UCSD-AML1 (cell line): Measurements from ENCODE around the gene EHD3.

Experiments
- DNase-seq: peaks from one replicate; lab custom pipeline; 2025; ENCODE audit not compliant: unreplicated experiment; lab: John Stamatoyannopoulos, UW

Gene EHD3

GRCh38 chr2:31235504-31235902 is 1.6 kb downstream of the EHD3 start:
- DNase-seq = no peak

- no peak for DNase-seq
These were observed 2.7 kb downstream of the EHD3 start for GRCh38 chr2:31236433-31237205.

DNA sequence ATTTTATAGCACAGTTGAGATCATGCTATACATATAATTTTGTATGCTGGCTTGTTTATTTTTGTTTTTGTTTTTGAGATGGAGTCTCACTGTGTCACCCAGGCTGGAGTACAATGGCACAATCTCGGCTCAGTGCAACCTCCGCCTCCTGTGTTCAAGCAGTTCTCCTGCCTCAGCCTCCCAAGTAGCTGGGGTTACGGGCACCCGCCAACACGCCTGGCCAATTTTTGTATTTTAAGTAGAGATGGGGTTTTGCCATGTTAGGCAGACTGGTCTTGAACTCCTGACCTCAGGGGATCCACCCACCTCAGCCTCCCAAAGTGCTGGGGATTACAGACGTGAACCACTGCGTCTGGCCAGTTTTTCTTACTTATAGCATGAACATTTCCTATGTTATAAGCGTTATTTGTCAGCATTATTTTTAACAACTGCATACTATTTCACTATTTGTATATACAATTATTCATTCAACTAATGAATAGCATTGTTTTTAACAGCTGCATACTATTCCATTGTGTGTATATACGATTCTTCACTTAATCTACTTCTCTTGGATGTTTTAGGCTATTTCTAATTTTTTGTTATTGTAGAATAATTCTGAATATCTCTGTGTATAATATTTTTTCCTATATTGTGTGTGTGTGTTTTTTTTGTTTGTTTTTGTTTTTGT is 3.5 kb downstream of the EHD3 start:
- no peak for DNase-seq

GRCh38 chr2:31238126-31238905 is 4.4 kb downstream of the EHD3 start:
- DNase-seq = no peak

- DNase-seq = no peak
These were observed 5.1 kb downstream of the EHD3 start for GRCh38 chr2:31238906-31239592.

DNA sequence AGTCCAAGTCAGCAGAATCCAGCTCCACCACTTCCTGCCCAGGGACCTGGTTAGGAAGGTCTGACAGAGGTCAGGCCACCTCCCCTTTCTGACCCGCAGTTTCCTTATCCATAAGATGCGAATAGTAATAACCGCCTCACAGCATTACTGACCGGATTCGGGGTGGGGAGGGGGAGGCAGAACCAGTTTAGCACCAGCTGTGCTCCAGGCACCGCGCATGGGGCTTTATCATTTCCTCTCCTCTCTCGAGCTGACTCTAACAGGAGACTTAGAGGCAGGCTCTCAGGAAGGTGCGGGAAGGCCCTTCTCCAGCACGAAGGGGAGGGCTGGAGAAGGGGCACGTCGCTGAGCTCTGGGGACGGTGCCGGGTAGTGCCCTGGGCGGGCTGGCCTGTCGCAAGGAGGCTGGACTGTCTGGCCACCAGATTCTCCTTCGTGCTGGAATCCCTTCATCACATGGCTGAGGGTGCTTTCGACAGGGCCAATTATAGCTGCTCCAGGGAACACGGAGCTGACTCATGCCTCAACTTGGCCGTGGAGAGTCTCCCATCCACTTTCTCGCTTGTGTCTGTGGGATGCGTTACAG is 5.7 kb downstream of the EHD3 start:
- peak; percentile 58 for DNase-seq

GRCh38 chr2:31240381-31241365 is 6.7 kb downstream of the EHD3 start:
- no peak for DNase-seq

DNA sequence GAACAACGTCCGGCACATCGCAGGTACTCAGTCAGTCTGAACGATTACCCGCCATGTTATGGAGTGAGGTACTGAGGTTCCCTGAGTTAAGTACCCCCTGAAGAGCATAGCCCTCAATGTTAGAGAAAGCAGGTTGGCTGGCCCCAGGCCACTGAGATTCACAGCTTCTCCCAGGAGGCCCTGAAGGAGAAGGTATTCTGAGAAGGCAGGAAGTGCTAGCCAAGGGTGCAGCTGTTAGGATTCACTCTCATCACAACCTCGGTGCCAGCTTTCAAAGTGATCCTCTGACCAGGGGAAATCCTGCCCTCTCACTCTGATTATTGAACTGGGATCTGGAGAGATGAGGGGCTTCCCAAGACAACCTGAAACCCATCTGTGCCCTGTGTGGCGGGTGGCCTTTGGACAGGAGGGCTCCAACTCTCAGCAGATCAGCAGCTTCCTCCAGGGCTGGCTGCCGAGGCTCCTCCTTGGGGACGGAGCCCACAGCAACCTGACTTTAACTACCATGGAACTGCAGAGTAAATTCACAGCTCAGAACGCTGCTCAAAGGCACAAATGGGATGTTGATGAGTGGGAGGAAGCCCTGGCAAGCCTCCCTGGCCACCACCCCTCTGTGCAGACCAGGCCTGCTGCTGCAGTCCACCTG is 7.8 kb downstream of the EHD3 start:
- DNase-seq = no peak

DNA sequence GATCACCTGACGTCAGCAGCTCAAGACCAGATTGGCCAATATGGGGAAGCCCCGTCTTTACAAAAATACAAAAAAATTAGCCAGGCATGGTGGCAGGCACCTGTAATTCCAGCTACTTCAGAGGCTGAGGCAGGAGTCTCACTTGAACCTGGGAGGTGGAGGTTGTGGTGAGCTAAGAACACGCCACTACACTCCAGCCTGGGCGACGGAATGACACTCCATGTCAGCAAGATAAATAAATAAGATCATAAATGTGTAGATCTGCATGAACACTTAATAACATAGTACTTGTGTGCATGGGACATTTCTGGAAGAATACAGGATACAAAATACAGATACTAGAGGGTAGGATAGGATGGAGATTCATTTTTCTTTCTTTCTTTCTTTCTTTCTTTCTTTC is 9.1 kb downstream of the EHD3 start:
- DNase-seq = no peak

- no peak for DNase-seq
These were observed 10.1 kb downstream of the EHD3 start for GRCh38 chr2:31244101-31244500.

GRCh38 chr2:31246184-31246852 is 12.4 kb downstream of the EHD3 start:
- no peak for DNase-seq

DNA sequence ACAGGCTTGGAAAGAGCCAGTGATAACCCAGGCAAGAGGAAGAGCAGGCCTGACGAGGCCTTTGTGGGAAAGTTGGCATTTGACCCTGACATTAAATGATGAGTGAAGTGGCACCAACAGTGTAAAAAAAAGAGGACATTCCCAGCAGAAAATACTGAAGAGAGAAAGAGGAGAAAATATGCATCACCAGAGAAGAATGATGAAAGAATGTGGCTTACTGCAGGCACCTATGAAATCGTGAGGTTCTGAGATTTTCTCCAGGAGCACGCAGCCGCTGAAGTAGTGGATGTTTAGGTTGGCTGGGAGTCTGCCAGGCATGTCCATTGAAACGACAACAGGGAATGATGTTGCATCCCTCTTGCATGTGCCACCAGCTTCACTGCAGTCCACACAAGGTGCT is 13.8 kb downstream of the EHD3 start:
- no peak for DNase-seq

DNA sequence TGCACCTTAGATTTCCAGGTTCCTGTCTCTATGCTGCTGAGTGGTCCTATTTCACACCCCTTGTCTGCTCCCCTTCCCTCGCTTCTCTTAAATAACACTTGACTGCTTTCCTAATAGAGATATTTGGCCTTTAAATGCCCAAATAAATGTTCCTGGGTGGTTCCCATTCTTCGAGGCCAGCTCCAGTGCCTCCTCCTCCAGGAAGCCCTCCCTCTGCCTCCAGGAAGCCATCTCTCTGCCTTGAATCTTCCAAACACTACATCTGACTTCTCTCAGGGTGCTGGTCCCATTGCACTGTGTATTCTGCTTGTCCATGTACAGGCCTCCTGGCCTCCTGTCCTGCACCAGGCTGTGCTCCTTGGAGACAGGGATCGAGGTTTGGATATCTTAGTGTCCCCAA is 14.2 kb downstream of the EHD3 start:
- DNase-seq = no peak

DNA sequence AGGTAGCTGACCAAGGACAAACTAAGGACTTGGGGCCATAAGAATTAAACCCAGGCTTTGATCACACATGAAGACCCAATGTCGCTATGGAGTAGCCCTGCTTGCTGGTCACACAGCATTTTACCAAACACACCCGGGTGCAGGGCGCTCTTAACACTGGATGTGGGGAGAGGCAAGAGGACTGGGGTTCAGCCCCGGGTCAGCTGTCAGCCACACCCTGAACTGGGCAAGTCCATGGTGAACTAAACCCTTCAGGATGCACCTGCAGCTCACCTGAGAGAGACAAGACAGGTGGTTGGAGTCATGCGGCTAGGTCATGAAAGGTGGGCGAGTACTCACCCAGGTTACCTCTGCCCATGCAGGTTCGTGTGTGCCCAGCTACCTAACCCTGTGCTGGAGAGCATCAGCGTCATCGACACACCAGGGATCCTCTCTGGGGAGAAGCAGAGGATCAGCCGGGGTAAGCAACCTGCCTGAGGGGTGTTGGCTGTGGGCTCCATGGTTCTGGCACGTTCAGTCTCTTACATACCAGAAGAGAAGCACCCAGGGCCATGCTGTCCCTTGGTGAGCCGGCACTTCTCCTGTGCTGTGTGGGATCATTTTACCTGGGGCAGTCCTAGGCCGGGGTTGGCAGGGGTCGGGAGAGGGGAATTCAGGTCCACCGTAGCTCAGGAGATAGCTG is 15.2 kb downstream of the EHD3 start:
- no peak for DNase-seq

DNA sequence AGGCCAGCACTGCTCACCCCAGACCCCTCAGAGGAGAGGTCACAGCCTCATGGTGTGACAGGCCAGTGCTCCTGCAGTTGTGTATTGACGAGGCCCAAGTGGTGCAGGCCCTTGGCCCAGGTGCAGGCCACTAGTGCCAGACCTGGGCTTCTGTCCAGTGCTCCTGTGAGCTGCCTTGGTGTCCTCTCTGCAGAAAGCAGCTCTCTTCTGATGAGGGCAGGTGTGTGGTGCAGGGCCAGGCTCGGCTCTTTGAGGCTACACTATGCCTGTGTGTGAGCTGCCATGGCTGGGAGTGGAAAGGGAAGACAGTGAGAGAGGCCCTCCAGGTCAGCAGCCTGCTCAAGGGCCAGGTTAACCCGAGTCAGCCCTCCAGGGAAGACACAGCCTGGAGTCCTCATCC is 17.1 kb downstream of the EHD3 start:
- DNase-seq = no peak

- no peak for DNase-seq
These were observed 17.9 kb downstream of the EHD3 start for GRCh38 chr2:31251851-31252250.

GRCh38 chr2:31253356-31254131 is 19.6 kb downstream of the EHD3 start:
- DNase-seq = no peak
